GM19372 (cell line): Measurements from ENCODE around the gene CDC25B.

Experiments used
- ATAC-seq: cut with Tn5 transposase; IDR thresholded peaks from one replicate; pipeline ENCODE4 v1.9.1; 2021; ENCODE audit warnings: mild to moderate bottlenecking, low read depth, moderate library complexity; ENCODE audit not compliant: unreplicated experiment

Gene CDC25B

GRCh38 chr20:3795511-3796468 is at the start of gene CDC25B:
Gene CDC25B, plus strand, starts transcription at chr20:3796310. Its CDS starts 222 bp downstream, at chr20:3796532.
- ATAC-seq, result peak; percentile 71

GRCh38 chr20:3747471-3747870 is 48.6 kb upstream of the CDC25B start:
- no peak for ATAC-seq

- no peak for ATAC-seq
Measured at GRCh38 chr20:3748073-3748472, 48.0 kb upstream of the CDC25B start.

GRCh38 chr20:3749087-3749688 is 46.9 kb upstream of the CDC25B start:
- no peak for ATAC-seq

GRCh38 chr20:3749689-3750531 is 46.2 kb upstream of the CDC25B start:
- no peak for ATAC-seq

GRCh38 chr20:3751305-3751674 is 44.8 kb upstream of the CDC25B start:
- ATAC-seq, result no peak

- no peak for ATAC-seq
Measured at GRCh38 chr20:3751675-3752385, 44.3 kb upstream of the CDC25B start.

- ATAC-seq, result no peak
Measured at GRCh38 chr20:3752386-3752759, 43.7 kb upstream of the CDC25B start.

- ATAC-seq, result no peak
Measured at GRCh38 chr20:3753098-3753497, 43.0 kb upstream of the CDC25B start.

GRCh38 chr20:3753501-3754275 is 42.4 kb upstream of the CDC25B start:
- ATAC-seq, result no peak

- ATAC-seq, result no peak
Measured at GRCh38 chr20:3754276-3754630, 41.9 kb upstream of the CDC25B start.

- no peak for ATAC-seq
Measured at GRCh38 chr20:3755269-3755668, 40.8 kb upstream of the CDC25B start.

GRCh38 chr20:3755814-3756480 is 40.2 kb upstream of the CDC25B start:
- ATAC-seq, result no peak

- ATAC-seq, result no peak
Measured at GRCh38 chr20:3757268-3757667, 38.8 kb upstream of the CDC25B start.

- no peak for ATAC-seq
Measured at GRCh38 chr20:3758566-3758965, 37.5 kb upstream of the CDC25B start.

- ATAC-seq, result no peak
Measured at GRCh38 chr20:3759316-3759823, 36.7 kb upstream of the CDC25B start.

- no peak for ATAC-seq
Measured at GRCh38 chr20:3759884-3760283, 36.2 kb upstream of the CDC25B start.

GRCh38 chr20:3760655-3761348 is 35.3 kb upstream of the CDC25B start:
- no peak for ATAC-seq
